ENCODE data around the gene VPS13D.

The VPS13D gene

DNA sequence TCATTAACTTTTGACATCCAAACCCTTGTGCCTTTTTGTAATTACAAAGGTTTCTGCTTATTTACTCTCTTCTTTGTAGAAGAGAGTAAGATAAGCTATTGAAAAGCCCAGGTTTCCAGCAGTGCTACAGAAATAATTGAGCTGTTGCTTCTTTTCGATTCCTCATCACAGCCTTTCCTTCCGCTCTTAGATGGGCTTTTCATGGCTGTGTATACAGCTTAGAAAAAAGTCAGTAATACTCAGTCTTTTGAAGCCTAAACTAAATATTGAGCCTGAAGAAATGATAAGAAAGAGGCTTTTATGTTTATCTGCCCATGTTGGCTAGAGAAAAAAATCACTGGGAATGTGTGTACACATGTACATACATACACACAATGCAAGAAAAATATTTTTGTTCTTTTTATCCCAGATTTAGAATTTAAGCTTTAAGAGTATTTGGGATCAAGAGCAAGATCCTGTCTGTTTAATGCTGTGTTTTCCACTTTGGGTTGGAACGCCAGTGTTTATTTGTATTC is 172.4 kb downstream of the VPS13D start:
- DNase-seq: no peak
- no peak for TF ChIP-seq GATA1 (IDR thresholded peaks at IDR 0.05; ENCODE audit: low read depth, low read length)

DNA sequence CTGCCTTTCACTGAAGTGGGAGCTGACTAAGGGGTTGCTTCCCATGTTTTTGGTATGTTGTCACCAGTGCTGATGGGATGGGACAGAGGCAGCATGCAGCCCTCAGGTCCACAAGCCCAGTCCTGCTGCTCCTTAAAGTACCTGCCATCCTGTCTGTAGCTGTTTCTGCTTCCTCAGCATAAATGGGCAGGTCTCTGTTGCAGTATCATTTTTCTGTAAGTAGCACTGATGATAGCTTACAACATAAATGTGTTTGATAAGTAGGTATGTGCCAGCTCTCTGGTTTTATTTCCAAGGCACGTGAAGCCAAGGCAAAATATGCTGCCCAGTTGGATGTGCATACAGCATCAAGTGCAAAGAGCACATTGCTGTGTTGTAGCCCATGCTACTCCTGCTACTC is 173.0 kb downstream of the VPS13D start:
- no peak for DNase-seq
- TF ChIP-seq POLR2A (IDR thresholded peaks at IDR 0.05; ENCODE audit: low read length): no peak
- no peak for TF ChIP-seq GATA1 (IDR thresholded peaks at IDR 0.05; ENCODE audit: low read depth, low read length)

- DNase-seq: no peak
- TF ChIP-seq GATA1 (IDR thresholded peaks at IDR 0.05; ENCODE audit: low read depth, low read length): no peak
- TF ChIP-seq POLR2A (IDR thresholded peaks at IDR 0.05; ENCODE audit: low read length): no peak
Observed at GRCh38 chr1:12404918-12405317, 175.1 kb downstream of the VPS13D start.

DNA sequence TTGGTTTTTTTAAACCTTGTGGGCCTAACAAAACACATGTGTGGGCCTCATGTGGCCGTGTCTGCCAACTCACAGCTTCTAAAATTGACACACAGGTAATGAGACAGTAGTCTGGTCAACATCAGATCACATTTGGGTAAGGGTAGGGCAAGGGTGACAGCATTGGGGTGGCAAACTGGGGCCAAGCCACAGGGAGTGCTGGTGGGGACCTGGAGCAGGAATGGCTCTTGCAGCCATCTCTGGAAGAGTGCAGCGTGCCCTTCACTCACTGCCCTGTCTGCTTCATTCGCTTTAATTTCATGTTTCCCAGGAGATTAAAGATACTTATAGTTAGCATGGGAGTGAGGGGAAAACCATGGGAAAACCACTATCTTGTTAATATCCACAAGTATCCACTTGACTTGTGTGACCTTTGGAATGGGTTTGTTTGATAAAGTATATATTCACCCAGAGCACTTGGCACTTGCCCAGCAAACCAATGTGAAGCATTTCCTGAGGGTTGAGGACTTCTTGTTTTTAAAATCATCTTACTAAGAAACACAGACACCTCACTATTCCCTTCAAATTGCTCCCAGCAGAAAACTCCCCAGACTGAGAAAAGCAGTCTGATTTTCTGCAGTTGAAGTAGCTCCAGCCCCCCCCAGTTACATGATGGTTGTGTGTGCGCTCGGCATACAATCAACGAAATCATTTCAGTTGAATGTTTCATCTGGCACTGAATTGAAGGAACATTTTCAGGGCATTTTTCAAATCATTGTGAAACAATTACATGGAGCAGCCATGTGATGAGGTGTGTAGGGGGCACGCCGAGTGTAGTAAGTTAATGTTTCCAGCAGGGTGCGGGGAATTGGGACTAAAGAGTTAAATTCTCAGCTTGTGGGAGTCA is 175.7 kb downstream of the VPS13D start:
- TF ChIP-seq POLR2A (IDR thresholded peaks at IDR 0.05; ENCODE audit: low read length) (no peak), GATA1 (IDR thresholded peaks at IDR 0.05; ENCODE audit: low read depth, low read length) (no peak)
- no peak for DNase-seq

DNA sequence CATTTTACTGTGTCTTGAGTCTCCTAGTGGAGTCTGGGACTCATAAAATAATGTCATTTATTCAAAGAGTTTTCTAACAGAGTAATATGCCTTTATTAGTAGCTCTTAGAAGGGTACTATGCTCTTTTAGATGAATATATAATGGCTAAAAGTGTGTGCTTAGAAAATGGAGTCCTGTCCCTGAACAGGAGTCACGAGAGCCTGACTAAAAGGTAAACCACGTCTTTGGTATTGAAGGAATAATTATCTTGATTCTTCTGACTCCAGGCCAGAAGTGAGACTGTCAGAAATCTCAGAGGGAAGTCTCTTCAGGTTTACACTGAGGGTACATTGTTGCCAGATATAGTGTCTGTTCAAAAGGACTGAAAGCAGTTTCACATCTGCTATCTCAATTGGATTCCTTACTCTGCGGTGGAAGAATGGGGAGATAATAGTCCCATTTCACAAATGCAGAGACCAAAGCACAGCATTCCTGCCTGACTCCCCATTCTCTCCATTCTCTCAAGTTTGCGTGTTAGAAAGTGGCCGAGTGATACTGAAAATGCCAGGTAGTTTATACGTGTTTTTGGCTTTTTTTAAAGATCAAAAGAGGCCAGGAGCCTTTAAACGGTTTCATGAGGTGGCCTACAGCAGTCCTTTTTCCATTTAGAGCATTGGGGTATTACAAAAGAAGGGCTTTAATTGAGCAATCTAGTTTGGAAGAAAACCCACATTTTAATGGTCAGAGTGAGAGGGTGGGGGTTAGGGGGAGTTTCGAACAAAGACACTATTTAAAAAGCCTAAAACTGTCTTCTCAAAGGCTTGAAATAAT is 176.6 kb downstream of the VPS13D start:
- DNase-seq: no peak

DNA sequence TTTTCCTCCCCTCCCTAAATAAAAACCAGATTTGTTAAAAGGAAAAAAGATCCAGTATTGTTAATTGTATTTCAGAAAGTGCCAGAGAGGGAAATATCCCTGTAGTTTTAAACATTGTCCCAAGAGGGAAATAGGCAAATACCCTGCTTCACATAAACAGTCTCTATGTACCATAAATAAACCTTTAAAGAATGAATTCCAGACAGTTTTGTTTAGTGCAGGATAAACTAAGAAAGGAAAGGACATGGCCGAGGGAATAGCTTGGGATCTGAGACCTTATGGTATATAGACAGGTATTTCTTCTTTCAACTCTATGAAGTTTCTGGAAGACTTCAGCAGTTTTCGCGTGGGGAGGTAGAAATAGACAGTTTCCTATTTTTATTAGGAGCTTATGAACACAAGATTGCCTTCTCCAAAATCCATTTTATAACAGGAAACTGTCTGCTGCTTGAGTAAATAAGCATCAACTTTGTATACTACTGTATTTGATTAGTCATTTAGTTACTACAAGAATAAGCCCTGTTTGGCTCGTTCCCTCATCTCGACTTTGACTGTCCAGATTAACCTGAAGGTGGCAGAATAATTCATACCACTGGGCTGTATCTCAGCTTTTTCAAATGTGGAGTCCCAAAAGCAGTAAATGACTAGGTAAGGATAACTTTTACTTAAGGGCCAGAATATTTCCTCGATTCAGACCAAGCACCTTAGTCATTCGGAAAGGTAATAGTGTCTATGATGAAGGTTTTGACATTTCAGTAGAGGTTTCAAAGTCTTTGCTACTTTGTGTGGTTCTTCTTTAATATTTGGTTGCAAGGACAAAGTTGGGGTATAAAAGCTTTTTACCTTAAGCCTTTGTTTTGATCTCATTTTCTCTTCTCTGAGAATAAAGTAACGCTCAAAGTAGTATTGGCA is 177.5 kb downstream of the VPS13D start:
- peak; percentile 39 to 49 for DNase-seq
- no peak for TF ChIP-seq POLR2A (IDR thresholded peaks at IDR 0.05; ENCODE audit: low read length)
- TF ChIP-seq GATA1 (IDR thresholded peaks at IDR 0.05; ENCODE audit: low read depth, low read length): no peak

More for the DNA sequence above, 176.6 kb downstream of the VPS13D start:
- TF ChIP-seq POLR2A (IDR thresholded peaks at IDR 0.05; ENCODE audit: low read length): no peak
- TF ChIP-seq GATA1 (IDR thresholded peaks at IDR 0.05; ENCODE audit: low read depth, low read length): no peak

- TF ChIP-seq GATA1 (IDR thresholded peaks at IDR 0.05; ENCODE audit: low read depth, low read length): no peak
- TF ChIP-seq POLR2A (IDR thresholded peaks at IDR 0.05; ENCODE audit: low read length): no peak
- no peak for DNase-seq
Observed at GRCh38 chr1:12407962-12408454, 178.2 kb downstream of the VPS13D start.

DNA sequence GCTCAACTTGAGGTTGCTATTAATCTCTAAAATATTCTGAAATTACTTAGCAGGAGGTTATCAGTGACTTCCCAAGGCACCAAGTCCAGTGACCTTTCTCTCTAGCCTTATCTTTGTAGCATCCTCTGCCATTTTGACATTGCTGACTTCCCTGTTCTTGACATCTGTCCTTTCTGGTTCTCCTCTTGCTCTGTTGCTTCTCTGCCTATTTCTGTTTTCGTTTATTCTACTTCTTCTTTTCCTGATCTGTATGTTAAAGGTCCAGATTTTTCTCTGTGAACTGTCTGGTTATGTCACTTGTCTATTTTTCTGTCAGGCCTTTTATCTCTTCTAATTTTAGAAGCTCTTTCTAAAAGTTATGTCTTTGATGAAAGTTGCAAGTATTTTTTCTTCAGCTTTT is 178.8 kb downstream of the VPS13D start:
- TF ChIP-seq GATA1 (IDR thresholded peaks at IDR 0.05; ENCODE audit: low read depth, low read length): no peak
- TF ChIP-seq POLR2A (IDR thresholded peaks at IDR 0.05; ENCODE audit: low read length): no peak
- peak; percentile 10 to 49 for DNase-seq

GRCh38 chr1:12409681-12410080 is 179.9 kb downstream of the VPS13D start:
- no peak for TF ChIP-seq GATA1 (IDR thresholded peaks at IDR 0.05; ENCODE audit: low read depth, low read length)
- no peak for TF ChIP-seq POLR2A (IDR thresholded peaks at IDR 0.05; ENCODE audit: low read length)
- DNase-seq: no peak

- no peak for DNase-seq
- no peak for TF ChIP-seq GATA1 (IDR thresholded peaks at IDR 0.05; ENCODE audit: low read depth, low read length)
- TF ChIP-seq POLR2A (IDR thresholded peaks at IDR 0.05; ENCODE audit: low read length): no peak
Observed at GRCh38 chr1:12410351-12410750, 180.5 kb downstream of the VPS13D start.

DNA sequence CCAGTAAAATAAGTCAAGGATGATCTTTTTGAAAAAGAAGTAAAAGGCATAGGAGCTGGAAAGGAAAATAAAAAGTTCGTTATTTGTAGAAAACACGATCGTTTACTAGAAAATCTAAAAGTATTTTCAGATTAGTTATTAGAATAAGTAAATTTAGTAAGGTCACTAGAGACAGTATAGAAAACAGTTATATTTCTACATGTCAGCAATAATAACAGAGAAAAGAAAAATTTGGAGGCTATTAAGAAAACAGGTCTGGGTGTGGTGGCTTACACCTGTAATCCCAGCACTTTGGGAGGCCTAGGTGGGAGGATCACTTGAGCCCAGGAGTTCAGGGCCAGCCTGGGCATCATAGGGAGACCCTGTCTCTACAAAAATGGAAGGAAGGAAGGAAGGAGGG is 181.3 kb downstream of the VPS13D start:
- TF ChIP-seq POLR2A (IDR thresholded peaks at IDR 0.05; ENCODE audit: low read length) (no peak), GATA1 (IDR thresholded peaks at IDR 0.05; ENCODE audit: low read depth, low read length) (no peak)

DNA sequence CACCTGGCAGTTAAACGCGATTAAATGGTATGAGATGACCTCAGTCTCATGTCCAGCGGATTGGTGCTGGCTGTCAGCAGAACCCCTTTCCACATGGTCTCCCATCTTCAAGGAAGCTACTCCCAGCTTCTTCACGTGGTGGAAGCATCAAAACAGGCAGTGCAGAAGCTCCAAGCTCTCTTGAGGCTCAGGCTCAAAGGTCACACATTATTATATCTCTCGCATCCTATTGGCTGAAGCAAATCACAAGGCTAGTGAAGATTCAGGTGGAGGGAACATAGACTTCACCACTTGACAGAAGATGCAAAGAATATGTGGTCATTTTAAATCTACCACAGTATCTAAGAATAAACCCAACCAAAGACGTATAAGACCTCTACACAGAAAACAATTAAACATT is 181.9 kb downstream of the VPS13D start:
- no peak for DNase-seq

More for the DNA sequence above, 181.3 kb downstream of the VPS13D start:
- DNase-seq: no peak

GRCh38 chr1:12412439-12412838 is 182.6 kb downstream of the VPS13D start:
- DNase-seq: no peak
- TF ChIP-seq POLR2A (IDR thresholded peaks at IDR 0.05; ENCODE audit: low read length): no peak
- TF ChIP-seq GATA1 (IDR thresholded peaks at IDR 0.05; ENCODE audit: low read depth, low read length): no peak

More for the DNA sequence above, 181.9 kb downstream of the VPS13D start:
- no peak for TF ChIP-seq POLR2A (IDR thresholded peaks at IDR 0.05; ENCODE audit: low read length)
- no peak for TF ChIP-seq GATA1 (IDR thresholded peaks at IDR 0.05; ENCODE audit: low read depth, low read length)

Data from erythroblast (primary cell).